Measurements from ENCODE around the gene SMARCA1.

The SMARCA1 gene

GRCh38 chrX:129512409-129512808 lies 10.9 kb downstream of the SMARCA1 start:
- no peak overlapping the region for H3K27ac ChIP-seq
- H3K9me3 ChIP-seq (ENCODE audit: severe bottlenecking) = no peaks in the 10 kb centered on the region
- H3K36me3 ChIP-seq = peaks cover 8% of the 10 kb centered on the region
- no peak for DNase-seq
- H3K4me3 ChIP-seq (ENCODE audit: low read depth, low read length) = no peak overlapping the region
- no peaks in the 10 kb centered on the region for H3K27me3 ChIP-seq (ENCODE audit: insufficient read depth, low read depth, severe bottlenecking)
- no peak for TF ChIP-seq CTCF (IDR thresholded peaks at IDR 0.05; ENCODE audit: low read depth, low read length)

- Histone ChIP-seq H3K9me3 (ENCODE audit: severe bottlenecking) (no peaks in the 10 kb centered on the region), H3K27me3 (ENCODE audit: insufficient read depth, low read depth, severe bottlenecking) (no peaks in the 10 kb centered on the region), H3K36me3 (peaks cover 9% of the 10 kb centered on the region), H3K4me3 (ENCODE audit: low read depth, low read length) (no peak overlapping the region), H3K27ac (no peak overlapping the region)
- no peak for DNase-seq
- TF ChIP-seq CTCF (IDR thresholded peaks at IDR 0.05; ENCODE audit: low read depth, low read length) = no peak
Observed at GRCh38 chrX:129511689-129512088, 11.6 kb downstream of the SMARCA1 start.

GRCh38 chrX:129510331-129510730 lies 13.0 kb downstream of the SMARCA1 start:
- no peak overlapping the region for H3K27ac ChIP-seq
- peaks cover 9% of the 10 kb centered on the region for H3K36me3 ChIP-seq
- H3K27me3 ChIP-seq (ENCODE audit: insufficient read depth, low read depth, severe bottlenecking) = no peaks in the 10 kb centered on the region
- H3K4me3 ChIP-seq (ENCODE audit: low read depth, low read length) = no peak overlapping the region
- TF ChIP-seq CTCF (IDR thresholded peaks at IDR 0.05; ENCODE audit: low read depth, low read length) = no peak
- DNase-seq = no peak
- H3K9me3 ChIP-seq (ENCODE audit: severe bottlenecking) = no peaks in the 10 kb centered on the region

- no peaks in the 10 kb centered on the region for H3K9me3 ChIP-seq (ENCODE audit: severe bottlenecking)
- peaks cover 8% of the 10 kb centered on the region; the same call in 1 of the 2 replicates for H3K36me3 ChIP-seq
- no peak overlapping the region for H3K4me3 ChIP-seq (ENCODE audit: low read depth, low read length)
- no peaks in the 10 kb centered on the region for H3K27me3 ChIP-seq (ENCODE audit: insufficient read depth, low read depth, severe bottlenecking)
- TF ChIP-seq CTCF (IDR thresholded peaks at IDR 0.05; ENCODE audit: low read depth, low read length) = no peak
- no peak for DNase-seq
- H3K27ac ChIP-seq = no peak overlapping the region
Observed at GRCh38 chrX:129497146-129497843, 26.0 kb downstream of the SMARCA1 start.

- H3K36me3 ChIP-seq = peaks cover 8% of the 10 kb centered on the region; the same call in 1 of the 2 replicates
- DNase-seq = no peak
- no peaks in the 10 kb centered on the region for H3K27me3 ChIP-seq (ENCODE audit: insufficient read depth, low read depth, severe bottlenecking)
- no peak overlapping the region for H3K27ac ChIP-seq
- no peaks in the 10 kb centered on the region for H3K9me3 ChIP-seq (ENCODE audit: severe bottlenecking)
- H3K4me3 ChIP-seq (ENCODE audit: low read depth, low read length) = no peak overlapping the region
- no peak for TF ChIP-seq CTCF (IDR thresholded peaks at IDR 0.05; ENCODE audit: low read depth, low read length)
Observed at GRCh38 chrX:129496625-129497024, 26.7 kb downstream of the SMARCA1 start.

GRCh38 chrX:129495900-129496299 lies 27.4 kb downstream of the SMARCA1 start:
- Histone ChIP-seq H3K9me3 (ENCODE audit: severe bottlenecking) (no peaks in the 10 kb centered on the region), H3K4me3 (ENCODE audit: low read depth, low read length) (no peak overlapping the region), H3K27me3 (ENCODE audit: insufficient read depth, low read depth, severe bottlenecking) (no peaks in the 10 kb centered on the region), H3K36me3 (peaks cover 8% of the 10 kb centered on the region; the same call in 1 of the 2 replicates), H3K27ac (no peak overlapping the region)
- no peak for TF ChIP-seq CTCF (IDR thresholded peaks at IDR 0.05; ENCODE audit: low read depth, low read length)
- no peak for DNase-seq

All from WERI-Rb-1 (cell line).